Renal cortical epithelial cell (primary cell): ENCODE measurements around the gene CGAS. TPM values are rescaled to one million over a fixed set of nuclear protein-coding genes. Genes with fewer than 3 reads are reported as not detected.
"Not testable (repeated sequence)": the region's sequence is repeated elsewhere in the genome, so short reads cannot be mapped to it uniquely, and the experiment has no call there.

Experiments used
- DNase-seq: peaks from one replicate; pipeline ENCODE4 v3.0.0-alpha.2; 2011; ENCODE audit warnings: low read depth
- total RNA-seq: library from RNA; depleted of rRNA; stranded (reverse); fragments of >200 nt; gene quantifications from 2 replicates; pipeline ENCODE4 v1.2.3, GENCODE V29; 2014

CGAS gene
- total RNA-seq, 1 donor from 2014 or later: 3.4 TPM

DNA sequence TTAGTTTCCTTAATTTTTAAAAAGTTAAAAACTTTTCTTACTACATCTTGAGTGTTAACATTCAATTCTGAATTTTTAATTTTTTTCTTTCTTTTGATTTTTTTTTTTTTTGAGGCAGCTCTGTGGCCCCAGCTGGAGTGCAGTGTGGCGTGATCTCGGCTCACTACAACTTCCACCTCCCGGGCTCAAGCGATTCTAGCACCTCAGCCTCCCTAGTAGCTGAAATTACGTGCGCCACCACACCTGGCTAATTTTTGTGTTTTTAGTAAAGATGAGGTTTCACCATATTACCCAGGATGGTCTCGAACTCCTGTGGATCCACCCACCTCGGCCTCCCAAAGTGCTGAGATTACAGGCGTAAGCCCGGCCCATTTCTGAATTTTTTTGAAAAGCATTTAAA, 56.2 kb downstream of the CGAS start:
- DNase-seq: no peak

DNA sequence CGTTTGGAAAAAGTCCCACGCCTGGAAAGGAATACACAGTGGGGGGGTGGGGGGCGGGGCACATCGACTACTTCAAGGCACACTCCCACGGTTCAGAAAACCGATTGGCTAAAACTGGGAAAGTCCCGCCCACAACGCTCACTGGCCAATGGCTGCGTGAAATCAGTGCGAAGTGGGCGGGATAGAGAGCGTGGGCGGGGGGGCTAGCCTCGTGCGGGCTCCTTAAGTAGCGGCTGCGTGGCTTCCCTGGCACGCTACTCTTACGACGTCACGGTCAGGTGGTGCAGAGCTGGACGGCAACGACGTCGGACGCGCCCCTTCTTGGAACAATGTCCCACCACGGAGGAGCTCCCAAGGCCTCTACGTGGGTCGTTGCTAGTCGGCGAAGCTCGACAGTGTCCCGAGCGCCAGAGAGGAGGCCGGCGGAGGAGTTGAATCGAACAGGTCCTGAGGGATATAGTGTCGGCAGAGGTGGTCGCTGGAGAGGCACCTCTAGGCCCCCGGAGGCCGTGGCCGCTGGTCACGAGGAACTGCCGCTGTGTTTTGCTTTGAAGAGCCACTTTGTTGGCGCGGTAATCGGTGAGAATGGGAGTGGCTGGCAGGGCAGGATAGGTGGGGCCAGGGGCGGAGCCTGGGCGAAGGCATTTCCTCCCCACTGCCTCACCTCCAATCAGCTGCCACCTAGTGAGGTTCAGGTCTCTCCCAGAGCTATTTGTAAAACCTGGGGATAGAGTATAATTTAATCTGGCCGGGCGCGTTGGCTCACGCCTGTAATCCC, 57.3 kb downstream of the CGAS start, which contains the start of gene DDX43:
DDX43 (plus strand) TSS at position 252 of the 778 bp plus-strand sequence; CDS start at position 330, 78 bp downstream.
- DNase-seq: peak; percentile 37

DNA sequence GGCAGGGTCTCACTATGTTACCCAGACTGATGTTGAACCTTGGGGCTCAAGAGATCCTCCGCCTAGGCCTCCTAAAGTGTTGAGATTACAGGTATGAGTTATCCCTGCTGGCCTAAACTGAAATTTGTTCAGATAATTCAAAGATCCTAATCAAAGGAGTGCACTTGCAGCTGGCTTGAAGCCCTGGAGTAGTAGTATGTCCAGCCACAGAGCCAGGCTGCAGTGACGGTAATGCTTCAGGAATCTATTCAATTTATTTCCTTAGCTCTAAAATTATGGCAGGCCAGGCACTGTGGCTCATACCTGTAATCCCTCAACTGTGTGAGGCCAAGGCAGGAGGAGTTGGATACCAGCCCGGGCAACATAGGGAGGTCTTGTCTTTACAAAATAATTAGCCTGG, 58.8 kb downstream of the CGAS start:
- no peak for DNase-seq

DNA sequence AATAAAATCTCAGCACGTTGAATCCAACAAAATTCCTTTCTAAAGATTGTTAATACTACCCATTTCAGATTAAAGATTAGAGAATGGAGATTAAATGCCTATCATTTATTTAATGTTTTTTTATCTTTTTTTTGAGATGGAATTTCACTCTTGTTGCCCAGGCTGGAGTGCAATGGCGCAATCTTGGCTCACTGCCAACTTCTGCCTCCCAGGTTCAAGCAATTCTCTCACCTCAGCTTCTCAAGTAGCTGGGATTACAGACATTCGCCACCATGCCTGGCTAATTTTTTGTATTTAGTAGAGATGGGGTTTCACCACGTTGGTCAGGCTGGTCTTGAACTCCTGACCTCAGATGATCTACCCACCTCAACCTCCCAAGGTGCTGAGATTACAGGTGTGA, 59.9 kb downstream of the CGAS start:
- not testable (repeated sequence) for DNase-seq

DNA sequence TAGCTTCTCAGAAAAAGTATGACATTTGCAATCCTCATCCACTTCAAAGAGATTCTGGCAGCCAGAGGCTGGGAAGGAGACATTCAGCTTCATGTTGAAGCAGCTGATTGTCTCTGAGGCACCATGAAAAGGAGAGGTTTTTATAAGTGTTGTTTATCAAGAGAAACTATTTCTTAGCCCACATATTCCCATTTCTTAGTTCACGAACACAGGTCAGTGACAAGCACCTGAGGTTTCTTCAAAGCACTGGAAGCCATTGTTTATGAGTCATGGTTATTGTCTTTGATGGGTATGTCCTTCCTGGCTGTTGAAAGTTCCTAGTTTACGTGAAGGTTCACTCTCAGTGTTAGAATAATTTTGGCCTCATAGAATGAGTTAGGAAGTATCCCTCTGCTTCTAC, 60.4 kb downstream of the CGAS start:
- peak; percentile 50 for DNase-seq

DNA sequence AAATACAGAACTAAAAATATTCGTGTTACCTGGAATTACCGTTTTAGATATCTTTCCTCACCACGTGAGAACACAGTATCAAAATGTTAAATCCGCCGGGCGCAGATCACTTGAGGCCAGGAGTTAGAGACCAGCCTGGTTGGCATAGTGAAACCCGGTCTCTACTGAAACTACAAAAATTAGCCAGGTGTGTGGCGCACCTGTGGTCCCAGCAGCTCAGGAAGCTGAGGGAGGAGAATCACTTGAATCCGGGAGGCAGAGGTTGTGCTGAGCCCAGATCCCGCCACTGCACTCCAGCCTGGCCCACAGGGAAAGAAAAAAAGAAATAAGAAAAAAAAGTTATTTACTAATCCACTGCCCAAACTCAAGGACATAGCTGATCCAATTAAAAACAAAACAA, 62.2 kb downstream of the CGAS start:
- no peak for DNase-seq

DNA sequence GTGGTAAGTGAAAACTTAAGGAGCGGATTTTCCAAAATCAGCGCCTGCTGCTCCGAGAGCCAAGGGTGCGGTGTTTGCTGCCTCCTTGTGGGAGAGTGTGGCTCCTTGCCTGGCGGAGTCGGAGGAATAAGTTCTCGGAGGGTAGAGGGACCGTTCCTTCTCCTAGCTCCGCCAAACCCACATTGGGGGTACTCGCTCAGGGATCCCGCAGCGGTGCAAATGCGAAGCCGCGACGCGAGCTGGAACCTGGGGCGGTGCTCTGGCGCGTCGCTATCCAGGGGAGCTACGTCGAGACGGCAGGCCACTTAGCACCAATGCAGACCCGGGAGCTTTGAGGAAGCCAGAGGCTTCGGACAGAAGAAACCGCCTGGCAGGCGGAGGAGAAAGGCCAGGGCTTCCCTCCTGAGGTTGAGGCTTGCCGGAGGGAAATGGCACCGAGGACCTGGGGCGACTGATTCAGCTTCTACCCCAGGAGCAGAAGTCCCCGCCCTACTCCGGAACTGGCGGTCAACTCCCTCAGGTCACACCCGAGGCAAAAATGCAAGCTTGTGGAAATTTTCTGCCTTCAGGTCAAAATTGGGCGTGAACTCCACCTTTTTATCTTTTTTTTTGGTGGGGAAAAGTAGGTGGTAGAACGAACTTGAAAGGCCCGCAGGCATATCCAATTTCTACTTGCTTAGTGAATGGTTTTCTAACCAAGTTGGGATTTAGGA, 63.1 kb downstream of the CGAS start:
- peak; percentile 33 for DNase-seq

DNA sequence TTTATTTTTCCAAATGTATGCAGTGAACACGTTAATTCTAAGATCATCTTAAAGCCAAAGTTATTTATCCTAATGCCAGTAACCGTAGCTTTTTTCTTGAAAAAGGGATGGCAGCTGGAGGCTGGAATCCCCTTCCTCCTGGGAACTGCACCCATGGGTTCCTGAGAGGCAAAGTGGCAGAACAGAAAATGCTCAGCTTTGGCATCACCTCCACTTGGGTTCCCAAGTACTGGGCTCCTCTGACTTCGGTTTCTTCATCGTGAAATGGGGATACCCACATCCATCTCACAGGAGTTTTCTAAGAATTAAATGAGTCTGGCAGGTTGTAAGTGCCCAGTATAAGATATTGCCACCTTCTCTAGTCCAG, 63.7 kb downstream of the CGAS start:
- DNase-seq: no peak

DNA sequence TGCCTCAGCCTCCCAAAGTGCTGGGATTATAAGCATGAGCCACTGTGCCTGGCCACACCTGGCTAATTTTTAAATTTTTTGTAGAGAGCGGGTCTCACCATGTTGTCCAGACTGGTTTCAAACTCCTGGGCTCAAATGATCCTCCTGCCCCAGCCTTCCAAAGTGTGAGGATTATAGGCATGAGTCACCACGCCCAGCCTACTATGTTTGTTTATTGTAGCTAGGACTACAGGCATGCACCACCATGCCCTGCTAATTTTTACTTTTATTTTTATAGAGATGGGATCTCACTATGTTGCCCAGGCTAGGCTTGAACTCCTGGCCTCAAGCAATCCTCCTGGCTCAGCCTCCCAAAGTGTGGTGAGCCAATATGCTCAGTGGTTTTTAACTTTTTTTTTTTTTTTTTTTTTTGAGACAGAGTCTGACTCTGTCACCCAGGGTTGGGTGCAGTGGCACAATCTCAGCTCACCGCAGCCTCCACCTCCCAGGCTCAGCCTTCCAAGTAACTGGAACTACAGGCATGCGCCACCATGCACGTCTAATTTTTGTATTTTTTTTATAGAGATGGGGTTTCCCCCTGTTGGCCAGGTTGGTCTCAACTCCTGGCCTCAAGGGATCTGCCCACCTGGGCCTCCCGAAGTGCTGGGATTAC, 69.5 kb downstream of the CGAS start:
- DNase-seq: peak; percentile 16

DNA sequence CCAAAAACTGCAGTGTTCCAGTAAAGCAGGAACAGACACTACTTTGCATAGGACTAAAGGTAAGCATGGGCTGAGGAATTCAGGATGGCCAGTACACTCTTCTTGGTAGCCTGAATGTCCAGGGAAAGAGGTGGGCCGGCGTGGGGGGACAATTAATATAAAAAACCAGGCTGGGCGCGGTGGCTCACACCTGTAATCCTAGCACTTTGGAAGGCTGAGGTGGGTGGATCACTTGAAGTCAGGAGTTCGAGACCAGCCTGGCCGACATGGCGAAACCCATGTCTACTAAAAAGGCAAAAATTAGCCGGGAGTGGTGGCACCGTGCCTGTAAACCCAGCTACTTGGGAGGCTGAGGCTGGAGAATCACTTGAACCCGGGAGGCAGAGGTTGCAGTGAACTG, 70.6 kb downstream of the CGAS start:
- not testable (repeated sequence) for DNase-seq

DNA sequence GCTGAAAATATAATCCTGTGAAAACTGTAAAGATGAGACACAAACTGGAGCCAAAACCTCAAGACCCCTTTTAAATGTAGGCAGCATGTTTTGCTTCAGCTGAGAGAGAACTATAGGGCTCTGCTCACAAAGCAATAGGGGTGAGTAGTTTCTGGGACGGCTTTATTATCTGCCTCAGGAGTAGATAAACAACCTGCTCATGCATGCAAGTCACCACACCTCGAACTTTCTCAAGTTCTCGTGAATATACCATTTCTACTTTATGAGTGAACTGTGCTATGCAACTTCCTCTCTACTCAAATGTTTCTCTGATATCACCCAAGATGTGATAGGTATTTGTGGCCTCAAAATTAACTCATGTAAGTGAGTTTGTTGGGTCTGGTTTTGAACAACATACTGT, 74.9 kb downstream of the CGAS start:
- DNase-seq: no peak

DNA sequence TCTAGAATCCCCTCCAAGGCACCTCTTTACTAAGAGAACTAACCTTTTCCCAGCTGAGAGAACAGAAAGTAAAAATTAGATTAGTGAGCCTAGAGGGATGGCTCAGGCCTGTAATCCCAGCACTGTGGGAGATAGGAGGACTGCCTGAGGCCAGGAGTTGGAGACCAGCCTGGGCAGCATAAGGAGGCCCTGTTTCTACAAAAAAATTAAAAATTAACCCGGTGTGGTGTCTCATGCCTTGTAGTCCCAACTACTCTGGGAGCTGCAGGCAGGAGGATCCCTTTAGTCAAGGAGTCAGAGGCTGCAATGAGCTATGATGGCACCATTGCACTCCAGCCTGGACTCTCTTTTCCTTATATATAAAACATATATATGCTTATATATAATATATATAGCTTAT, 76.9 kb downstream of the CGAS start:
- peak; percentile 58 for DNase-seq

Other genes with a start within 250 kb of the CGAS start
- gene KHDC1L, start 226.8 kb downstream of the CGAS start, total RNA-seq: not detected in 2 replicates
- gene KHDC1, start 189.1 kb downstream of the CGAS start, total RNA-seq: 2.9 and 3.6 TPM in 2 replicates
- gene DPPA5, start 98.0 kb downstream of the CGAS start, total RNA-seq: not detected in 2 replicates
- not detected in 2 replicates for gene KHDC3L, start 89.6 kb downstream of the CGAS start, total RNA-seq
- gene OOEP, start 82.4 kb downstream of the CGAS start, total RNA-seq: not detected in 2 replicates
- 1.1 and 1.4 TPM in 2 replicates for gene DDX43, start 57.5 kb downstream of the CGAS start, total RNA-seq
- gene MTO1, start 9.4 kb upstream of the CGAS start, total RNA-seq: 29.6 and 44.6 TPM in 2 replicates
- 25,091 and 26,411 TPM in 2 replicates for gene EEF1A1, start 68.7 kb upstream of the CGAS start, total RNA-seq
- gene SLC17A5, start 201.7 kb upstream of the CGAS start, total RNA-seq: 32.8 and 73.8 TPM in 2 replicates
- 25.2 and 29.8 TPM in 2 replicates for gene CD109, start 243.9 kb upstream of the CGAS start, total RNA-seq